Measurements from ENCODE around the gene CDK5RAP1.

CDK5RAP1 gene

GRCh38 chr20:33388268-33388667 lies 13.1 kb downstream of the CDK5RAP1 start:
- Histone ChIP-seq H3K27me3 (ENCODE audit: insufficient read depth, low read length) (no peaks in the 10 kb centered on the region), H3K4me1 (ENCODE audit: control insufficient read depth in 1 of 2, insufficient read depth in 2 of 2, low read length in 2 of 2) (no peaks in the 10 kb centered on the region), H3K18ac (ENCODE audit: low read length) (no peak overlapping the region), H3K4me3 (ENCODE audit: low read depth, low read length) (no peak overlapping the region), H3K9me3 (ENCODE audit: insufficient read depth, low read depth, low read length) (no peaks in the 10 kb centered on the region), H2BK12ac (ENCODE audit: low read length) (no peak overlapping the region), H2AFZ (ENCODE audit: insufficient read depth, low read length, poor library complexity) (no peak overlapping the region), H3K4ac (ENCODE audit: low read depth, low read length) (no peak overlapping the region), H3K36me3 (ENCODE audit: control insufficient read depth in 1 of 2, insufficient read depth in 2 of 2, low read length in 2 of 2) (peaks cover 28 to 32% of the 10 kb centered on the region in 2 experiments), H4K91ac (ENCODE audit: low read depth, low read length) (no peak overlapping the region), H3K79me1 (ENCODE audit: low read length) (no peaks in the 10 kb centered on the region), H2BK5ac (ENCODE audit: low read depth, low read length, poor library complexity) (no peak overlapping the region), H3K23ac (ENCODE audit: low read length) (no peak overlapping the region), H3K4me2 (ENCODE audit: low read length) (no peak overlapping the region), H3K14ac (ENCODE audit: low read length) (no peak overlapping the region), H3K27ac (ENCODE audit: low read depth, low read length) (no peak overlapping the region), H4K12ac (ENCODE audit: low read depth, low read length) (no peak overlapping the region), H4K8ac (ENCODE audit: low read depth, low read length) (no peak overlapping the region), H2AK5ac (ENCODE audit: low read length) (no peak overlapping the region), H2BK120ac (ENCODE audit: insufficient read depth, low read length, poor library complexity) (no peak overlapping the region), H3K79me2 (ENCODE audit: control insufficient read depth, insufficient read depth, low read length, poor library complexity) (no peaks in the 10 kb centered on the region), H3K9ac (ENCODE audit: low read length) (no peak overlapping the region)
- WGBS (ENCODE audit: extremely low coverage, insufficient coverage, insufficient read length), result no CpG with 5 or more reads among the region's 3 CpGs
- DNase-seq, result no peak

GRCh38 chr20:33387177-33387576 lies 14.1 kb downstream of the CDK5RAP1 start:
- Histone ChIP-seq H3K4ac (ENCODE audit: low read depth, low read length) (no peak overlapping the region), H3K4me1 (ENCODE audit: control insufficient read depth in 1 of 2, insufficient read depth in 2 of 2, low read length in 2 of 2) (no peaks in the 10 kb centered on the region), H3K9me3 (ENCODE audit: insufficient read depth, low read depth, low read length) (no peaks in the 10 kb centered on the region), H3K79me1 (ENCODE audit: low read length) (no peaks in the 10 kb centered on the region), H4K12ac (ENCODE audit: low read depth, low read length) (no peak overlapping the region), H3K27me3 (ENCODE audit: insufficient read depth, low read length) (no peaks in the 10 kb centered on the region), H3K36me3 (ENCODE audit: control insufficient read depth in 1 of 2, insufficient read depth in 2 of 2, low read length in 2 of 2) (peaks cover 30 to 33% of the 10 kb centered on the region in 2 experiments), H2AFZ (ENCODE audit: insufficient read depth, low read length, poor library complexity) (no peak overlapping the region), H4K91ac (ENCODE audit: low read depth, low read length) (no peak overlapping the region), H2BK5ac (ENCODE audit: low read depth, low read length, poor library complexity) (no peak overlapping the region), H2AK5ac (ENCODE audit: low read length) (no peak overlapping the region), H2BK120ac (ENCODE audit: insufficient read depth, low read length, poor library complexity) (no peak overlapping the region), H3K23ac (ENCODE audit: low read length) (no peak overlapping the region), H2BK12ac (ENCODE audit: low read length) (no peak overlapping the region), H4K8ac (ENCODE audit: low read depth, low read length) (no peak overlapping the region), H3K27ac (ENCODE audit: low read depth, low read length) (no peak overlapping the region), H3K14ac (ENCODE audit: low read length) (no peak overlapping the region), H3K4me3 (ENCODE audit: low read depth, low read length) (no peak overlapping the region), H3K9ac (ENCODE audit: low read length) (no peak overlapping the region), H3K18ac (ENCODE audit: low read length) (no peak overlapping the region), H3K4me2 (ENCODE audit: low read length) (no peak overlapping the region), H3K79me2 (ENCODE audit: control insufficient read depth, insufficient read depth, low read length, poor library complexity) (no peaks in the 10 kb centered on the region)
- peak in 1 of 2 donors; percentile 15 for DNase-seq
- WGBS (ENCODE audit: extremely low coverage, insufficient coverage, insufficient read length), result no CpG with 5 or more reads among the region's 7 CpGs

- DNase-seq, result no peak
- no peaks in the 10 kb centered on the region for H3K27me3 ChIP-seq (ENCODE audit: insufficient read depth, low read length)
- no peak overlapping the region for H2AK5ac ChIP-seq (ENCODE audit: low read length)
- H4K91ac ChIP-seq (ENCODE audit: low read depth, low read length), result no peak overlapping the region
- H4K12ac ChIP-seq (ENCODE audit: low read depth, low read length), result no peak overlapping the region
- H3K4ac ChIP-seq (ENCODE audit: low read depth, low read length), result no peak overlapping the region
- no peaks in the 10 kb centered on the region for H3K9me3 ChIP-seq (ENCODE audit: insufficient read depth, low read depth, low read length)
- H3K36me3 ChIP-seq (ENCODE audit: control insufficient read depth in 1 of 2, insufficient read depth in 2 of 2, low read length in 2 of 2), result peaks cover 32 to 35% of the 10 kb centered on the region in 2 experiments
- H3K79me1 ChIP-seq (ENCODE audit: low read length), result no peaks in the 10 kb centered on the region
- no peak overlapping the region for H4K8ac ChIP-seq (ENCODE audit: low read depth, low read length)
- no peaks in the 10 kb centered on the region for H3K4me1 ChIP-seq (ENCODE audit: control insufficient read depth in 1 of 2, insufficient read depth in 2 of 2, low read length in 2 of 2)
- H3K4me3 ChIP-seq (ENCODE audit: low read depth, low read length), result no peak overlapping the region
- no peak overlapping the region for H3K14ac ChIP-seq (ENCODE audit: low read length)
- no CpG with 5 or more reads among the region's 1 CpG for WGBS (ENCODE audit: extremely low coverage, insufficient coverage, insufficient read length)
- H3K23ac ChIP-seq (ENCODE audit: low read length), result no peak overlapping the region
- H3K27ac ChIP-seq (ENCODE audit: low read depth, low read length), result no peak overlapping the region
- H3K18ac ChIP-seq (ENCODE audit: low read length), result no peak overlapping the region
- H3K4me2 ChIP-seq (ENCODE audit: low read length), result no peak overlapping the region
- H3K79me2 ChIP-seq (ENCODE audit: control insufficient read depth, insufficient read depth, low read length, poor library complexity), result no peaks in the 10 kb centered on the region
- H2BK12ac ChIP-seq (ENCODE audit: low read length), result no peak overlapping the region
- no peak overlapping the region for H2BK120ac ChIP-seq (ENCODE audit: insufficient read depth, low read length, poor library complexity)
- H2BK5ac ChIP-seq (ENCODE audit: low read depth, low read length, poor library complexity), result no peak overlapping the region
- no peak overlapping the region for H3K9ac ChIP-seq (ENCODE audit: low read length)
- no peak overlapping the region for H2AFZ ChIP-seq (ENCODE audit: insufficient read depth, low read length, poor library complexity)
Observed at GRCh38 chr20:33386673-33387072, 14.6 kb downstream of the CDK5RAP1 start.

GRCh38 chr20:33377366-33377765 lies 24.0 kb downstream of the CDK5RAP1 start:
- Histone ChIP-seq H2BK5ac (ENCODE audit: low read depth, low read length, poor library complexity) (no peak overlapping the region), H2BK12ac (ENCODE audit: low read length) (no peak overlapping the region), H3K23ac (ENCODE audit: low read length) (no peak overlapping the region), H3K4me1 (ENCODE audit: control insufficient read depth in 1 of 2, insufficient read depth in 2 of 2, low read length in 2 of 2) (no peaks in the 10 kb centered on the region), H3K79me1 (ENCODE audit: low read length) (no peaks in the 10 kb centered on the region), H3K36me3 (ENCODE audit: control insufficient read depth in 1 of 2, insufficient read depth in 2 of 2, low read length in 2 of 2) (peaks cover 25 to 29% of the 10 kb centered on the region in 2 experiments), H2AFZ (ENCODE audit: insufficient read depth, low read length, poor library complexity) (no peak overlapping the region), H2AK5ac (ENCODE audit: low read length) (no peak overlapping the region), H3K14ac (ENCODE audit: low read length) (no peak overlapping the region), H3K4me2 (ENCODE audit: low read length) (no peak overlapping the region), H2BK120ac (ENCODE audit: insufficient read depth, low read length, poor library complexity) (no peak overlapping the region), H3K27ac (ENCODE audit: low read depth, low read length) (no peak overlapping the region), H3K4me3 (ENCODE audit: low read depth, low read length) (no peak overlapping the region), H3K27me3 (ENCODE audit: insufficient read depth, low read length) (no peaks in the 10 kb centered on the region), H4K91ac (ENCODE audit: low read depth, low read length) (no peak overlapping the region), H3K9ac (ENCODE audit: low read length) (no peak overlapping the region), H3K79me2 (ENCODE audit: control insufficient read depth, insufficient read depth, low read length, poor library complexity) (no peaks in the 10 kb centered on the region), H4K12ac (ENCODE audit: low read depth, low read length) (no peak overlapping the region), H3K9me3 (ENCODE audit: insufficient read depth, low read depth, low read length) (no peaks in the 10 kb centered on the region), H3K18ac (ENCODE audit: low read length) (no peak overlapping the region), H3K4ac (ENCODE audit: low read depth, low read length) (no peak overlapping the region), H4K8ac (ENCODE audit: low read depth, low read length) (no peak overlapping the region)
- WGBS (ENCODE audit: extremely low coverage, insufficient coverage, insufficient read length), result no CpG with 5 or more reads among the region's 2 CpGs
- no peak for DNase-seq
